IPS-NIHi11 (cell line): ENCODE data around the gene UBXN4.
"Not testable (repeated sequence)": the region's sequence is repeated elsewhere in the genome, so short reads cannot be mapped to it uniquely, and the experiment has no call there.

Source experiments
- DNase-seq: peaks from one replicate; pipeline ENCODE4 v3.0.0; 2012; ENCODE audit warnings: mixed read lengths, low spot score

The UBXN4 gene

DNA sequence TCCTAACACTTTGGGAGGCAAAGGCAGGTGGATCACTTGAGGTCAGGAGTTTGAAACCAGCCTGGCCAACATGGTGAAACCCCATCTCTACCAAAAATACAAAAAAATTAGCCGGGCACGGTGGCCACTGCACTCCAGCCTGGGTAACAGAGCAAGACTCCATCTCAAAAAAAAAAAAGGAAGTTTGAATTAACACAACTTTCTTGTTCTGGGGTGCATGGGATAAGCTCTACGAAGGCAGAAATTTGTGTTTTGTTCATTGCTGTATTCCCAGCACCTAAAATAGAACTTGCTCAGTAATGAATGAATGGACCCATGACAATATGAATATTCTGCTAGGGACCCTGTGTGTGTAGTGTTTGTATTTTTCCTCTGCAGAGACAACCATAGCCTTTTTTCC lies 66.2 kb downstream of the UBXN4 start:
- not testable (repeated sequence) for DNase-seq

DNA sequence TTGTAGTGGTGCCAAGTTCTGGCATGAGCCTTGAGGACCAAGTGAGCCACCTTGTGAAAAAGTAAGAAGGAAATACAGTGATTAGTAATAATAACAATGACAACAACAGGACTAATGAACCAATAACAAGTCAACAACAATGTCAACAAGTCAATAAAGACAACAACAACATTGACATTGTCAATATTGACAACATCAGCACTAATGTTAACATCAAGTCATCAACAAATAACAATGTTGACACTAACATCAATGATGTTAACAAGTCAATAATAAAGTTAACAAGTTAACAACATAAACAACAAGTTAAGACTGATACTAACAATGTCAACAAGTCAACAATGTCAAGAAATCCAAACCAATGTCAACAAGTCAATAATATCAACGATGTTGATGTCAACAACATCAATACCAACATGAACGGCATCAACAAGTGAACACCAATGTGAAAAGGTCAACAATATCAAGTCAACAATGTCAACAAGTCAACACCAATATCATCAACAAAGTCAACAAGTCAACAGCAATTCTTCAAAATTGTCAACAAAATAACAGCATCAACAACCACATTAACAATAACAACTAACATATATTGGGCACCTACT lies 71.4 kb downstream of the UBXN4 start:
- DNase-seq, result no peak

DNA sequence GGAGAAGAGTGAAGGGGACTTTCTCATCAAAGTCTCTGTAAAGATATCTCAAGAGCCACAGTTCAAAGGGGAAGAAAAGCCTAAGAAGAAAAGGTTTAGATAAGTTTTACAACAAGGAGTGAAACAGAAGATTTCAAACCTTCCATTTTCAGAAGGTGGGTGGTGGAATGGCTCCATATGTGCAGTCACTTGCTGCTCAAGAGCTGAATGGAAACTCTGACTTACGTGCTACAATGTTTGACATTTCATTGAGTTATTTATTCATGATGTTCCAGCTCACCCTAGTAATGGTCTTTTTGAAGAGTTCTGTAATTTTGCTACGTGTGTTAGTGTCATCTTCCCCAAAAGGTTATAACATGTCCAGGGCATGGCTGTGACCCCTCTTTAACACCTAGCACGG lies 73.6 kb downstream of the UBXN4 start:
- DNase-seq, result no peak

DNA sequence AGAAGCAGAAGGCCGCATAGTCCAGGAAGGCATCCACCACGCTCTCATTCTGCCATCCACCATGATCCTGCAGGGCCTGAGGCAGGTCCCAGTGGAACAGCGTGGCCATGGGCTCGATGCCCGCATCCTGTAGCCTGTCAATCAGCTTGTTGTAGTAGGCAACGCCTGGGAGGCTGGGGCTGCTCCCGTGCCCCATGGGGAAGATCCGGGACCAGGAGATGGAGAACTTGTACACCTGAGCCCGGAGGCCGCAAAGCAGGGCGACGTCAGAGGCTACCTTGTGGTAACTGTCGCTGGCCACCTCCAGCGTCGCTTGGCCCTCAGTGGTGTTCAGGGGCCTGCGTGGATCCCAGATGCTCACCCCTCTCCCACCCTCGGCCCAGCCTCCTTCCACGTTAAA lies 75.8 kb downstream of the UBXN4 start:
- DNase-seq, result no peak

DNA sequence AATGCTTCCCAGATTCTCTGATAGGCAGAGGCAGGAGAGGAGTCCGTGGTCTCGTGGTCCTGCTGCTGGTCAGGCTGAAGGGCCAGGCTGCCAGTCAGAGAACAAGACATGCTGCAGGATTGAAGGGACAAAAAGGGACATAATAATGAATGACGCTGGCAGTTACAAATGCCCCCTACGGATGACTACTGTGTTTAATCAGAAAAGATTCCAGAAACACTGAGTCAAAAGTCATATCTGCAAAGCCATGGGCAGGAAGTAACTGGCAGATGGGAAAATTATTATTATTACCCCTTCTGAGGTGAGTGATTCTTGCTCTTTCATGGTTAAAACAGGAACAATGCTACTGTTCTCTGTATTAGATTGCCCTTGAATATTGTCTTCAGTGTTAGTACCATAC lies 76.3 kb downstream of the UBXN4 start:
- no peak for DNase-seq

DNA sequence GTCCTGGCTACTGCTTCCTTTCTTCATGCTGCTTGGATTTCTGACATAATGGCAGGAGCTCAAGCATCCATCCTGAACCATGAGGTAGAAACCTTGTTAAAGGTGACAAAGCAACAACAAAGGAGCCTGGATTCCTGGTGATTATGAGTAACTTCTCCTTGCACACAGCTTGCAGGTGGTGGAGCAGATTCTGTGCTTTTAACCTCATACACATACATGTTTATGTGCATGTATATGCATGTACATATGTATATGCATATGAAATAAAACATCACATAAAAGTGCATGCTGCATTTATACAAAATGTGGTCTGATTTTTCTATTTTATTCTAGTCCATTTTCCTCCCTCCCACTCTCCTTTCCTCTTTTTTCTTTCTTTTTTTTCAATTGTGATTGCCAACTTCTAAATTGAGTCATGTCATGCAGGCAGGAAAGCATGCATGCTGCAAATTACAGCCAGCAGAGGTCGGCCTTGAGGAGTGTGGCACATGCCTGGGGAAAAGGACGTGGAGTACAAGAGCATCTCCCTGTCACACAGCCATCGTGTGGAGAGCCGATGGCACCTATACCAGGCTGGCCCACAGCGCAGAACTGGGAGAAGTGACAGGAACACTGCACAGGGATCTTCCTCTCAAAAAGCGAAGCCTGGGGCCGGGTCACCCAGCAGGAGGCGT lies 77.4 kb downstream of the UBXN4 start:
- peak; percentile 55 for DNase-seq

DNA sequence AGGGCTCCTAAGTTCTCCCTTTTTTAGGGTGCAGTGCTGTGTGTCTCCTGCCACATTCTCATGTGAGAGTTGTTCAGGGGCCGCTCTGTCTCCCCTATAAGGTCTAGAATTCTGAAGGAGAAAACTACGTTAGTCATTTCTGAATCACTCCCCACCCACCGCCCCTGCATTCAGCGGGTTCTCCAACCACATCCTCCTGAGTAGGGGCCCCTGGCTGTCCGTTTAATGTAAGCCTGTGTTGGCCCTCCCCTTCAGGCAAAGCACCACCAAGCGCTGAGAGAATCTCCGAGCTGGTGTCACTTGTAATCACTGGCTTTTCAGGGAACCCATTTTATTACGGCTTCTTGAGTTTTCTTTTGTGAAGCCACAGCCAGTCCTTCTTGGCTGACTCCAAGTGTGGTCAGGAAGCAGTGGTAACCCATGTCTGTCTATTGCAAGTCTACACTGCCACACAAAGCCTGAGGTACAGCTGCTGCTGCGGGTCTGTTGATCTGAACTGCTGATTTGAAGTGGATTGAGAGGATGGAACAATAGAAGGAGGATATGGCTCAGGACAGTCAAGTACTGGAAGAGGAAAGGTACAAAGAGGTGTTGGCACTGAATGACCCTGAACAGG lies 78.5 kb downstream of the UBXN4 start:
- no peak for DNase-seq

DNA sequence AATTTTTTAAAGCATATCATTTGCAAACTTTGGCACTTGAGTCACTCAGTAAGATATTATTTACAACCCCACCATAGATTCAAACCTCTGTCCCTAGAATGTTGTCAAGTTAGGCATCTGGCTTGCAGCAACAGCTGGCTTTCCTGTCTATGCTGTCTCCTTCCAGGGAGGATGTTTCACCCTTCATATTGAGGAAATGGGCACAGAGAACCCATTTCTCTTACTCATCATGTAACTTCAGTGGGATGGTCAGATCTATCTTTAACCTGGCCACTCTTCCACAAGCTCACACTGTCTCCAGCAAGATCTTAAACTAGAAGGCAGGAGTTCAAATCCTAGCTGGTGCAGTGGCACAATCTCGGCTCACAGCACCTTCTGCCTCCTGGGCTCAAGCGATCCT lies 79.5 kb downstream of the UBXN4 start:
- DNase-seq, result no peak

DNA sequence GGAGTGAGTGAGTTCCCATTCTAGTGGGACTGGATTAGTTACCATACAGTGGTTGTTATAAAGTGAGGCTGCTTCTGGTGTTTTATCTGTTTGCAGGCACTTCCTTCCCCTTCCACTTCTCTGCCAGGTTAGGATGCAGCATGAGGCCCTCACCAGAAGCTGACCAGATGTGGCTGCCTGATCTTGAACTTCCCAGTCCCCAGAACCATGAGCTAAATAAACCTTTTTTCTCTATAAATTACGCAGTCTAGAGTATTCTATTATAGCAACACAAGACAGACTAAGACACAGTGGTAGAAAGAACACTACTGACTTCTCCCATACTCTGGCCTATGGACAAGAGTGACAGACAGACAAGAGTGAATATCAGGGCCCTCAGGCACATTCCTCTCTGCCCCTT lies 81.2 kb downstream of the UBXN4 start:
- DNase-seq, result no peak

DNA sequence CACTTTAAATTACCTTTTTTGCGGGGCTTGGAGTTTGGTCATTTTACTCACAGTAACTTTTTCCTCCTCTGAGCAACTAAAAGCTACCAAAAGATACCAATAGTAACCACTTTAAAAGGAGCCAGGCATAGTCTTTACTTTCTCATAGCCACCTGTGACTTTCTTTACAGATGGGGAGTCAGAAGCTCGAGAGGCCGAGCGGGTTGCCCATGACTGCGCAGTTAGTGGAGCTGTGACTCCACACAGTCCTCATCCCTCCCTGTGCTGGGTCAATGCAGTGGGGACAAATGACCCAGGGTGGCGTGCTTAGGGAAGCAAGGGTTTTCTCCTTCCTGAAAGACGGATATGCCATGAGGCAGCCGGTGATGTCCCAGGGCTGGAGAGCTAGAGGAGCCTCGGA lies 83.5 kb downstream of the UBXN4 start:
- DNase-seq, result no peak

DNA sequence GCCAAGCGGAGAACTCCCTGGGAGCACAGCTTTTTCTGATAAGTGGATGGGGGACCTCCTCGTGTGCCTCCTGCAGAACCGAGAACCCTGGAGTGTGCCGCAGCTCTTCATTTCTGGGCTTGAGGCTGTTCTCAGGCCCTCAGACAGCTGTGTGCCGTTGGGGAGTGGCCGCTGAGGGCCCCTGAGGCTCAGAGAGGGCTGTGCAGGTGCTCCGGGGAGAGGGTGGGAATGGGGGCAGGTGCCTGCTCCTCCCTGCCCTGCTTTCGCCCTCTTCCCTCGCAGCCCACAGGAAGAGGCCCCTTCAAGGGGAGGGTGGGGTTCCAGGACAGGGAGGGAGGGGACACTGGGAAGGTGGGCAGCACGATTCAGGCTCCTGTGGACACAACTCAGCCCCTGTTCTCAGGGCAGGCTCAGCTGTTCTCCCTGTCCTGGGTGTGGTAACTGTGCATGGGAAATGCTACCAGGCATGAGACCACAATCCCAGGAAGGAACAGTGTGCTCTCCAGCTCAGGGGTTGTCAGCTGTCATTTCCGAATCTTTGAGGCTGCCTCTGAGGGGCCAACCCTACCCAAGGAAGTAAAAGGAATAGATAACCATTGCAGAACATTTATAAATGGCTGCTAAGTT lies 84.0 kb downstream of the UBXN4 start:
- no peak for DNase-seq

DNA sequence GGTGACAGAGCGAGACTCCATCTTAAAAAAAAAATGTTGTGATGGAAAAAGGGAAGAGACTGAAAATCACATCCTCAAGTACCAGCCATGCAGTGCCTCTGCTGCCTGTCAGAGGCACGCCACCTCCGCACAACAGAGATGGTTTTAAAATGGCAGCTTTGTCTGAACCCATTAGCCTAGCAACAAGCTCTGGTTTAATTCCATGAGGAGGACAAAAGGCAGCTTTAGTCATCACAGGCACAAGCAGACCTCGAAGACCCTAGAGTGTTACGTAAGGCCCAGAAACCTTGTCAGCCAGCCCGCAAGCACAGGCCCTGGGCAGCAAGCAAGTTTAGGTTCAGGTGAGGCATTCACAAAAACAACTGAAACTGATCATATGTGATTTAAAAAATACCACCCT lies 84.9 kb downstream of the UBXN4 start:
- DNase-seq, result no peak

DNA sequence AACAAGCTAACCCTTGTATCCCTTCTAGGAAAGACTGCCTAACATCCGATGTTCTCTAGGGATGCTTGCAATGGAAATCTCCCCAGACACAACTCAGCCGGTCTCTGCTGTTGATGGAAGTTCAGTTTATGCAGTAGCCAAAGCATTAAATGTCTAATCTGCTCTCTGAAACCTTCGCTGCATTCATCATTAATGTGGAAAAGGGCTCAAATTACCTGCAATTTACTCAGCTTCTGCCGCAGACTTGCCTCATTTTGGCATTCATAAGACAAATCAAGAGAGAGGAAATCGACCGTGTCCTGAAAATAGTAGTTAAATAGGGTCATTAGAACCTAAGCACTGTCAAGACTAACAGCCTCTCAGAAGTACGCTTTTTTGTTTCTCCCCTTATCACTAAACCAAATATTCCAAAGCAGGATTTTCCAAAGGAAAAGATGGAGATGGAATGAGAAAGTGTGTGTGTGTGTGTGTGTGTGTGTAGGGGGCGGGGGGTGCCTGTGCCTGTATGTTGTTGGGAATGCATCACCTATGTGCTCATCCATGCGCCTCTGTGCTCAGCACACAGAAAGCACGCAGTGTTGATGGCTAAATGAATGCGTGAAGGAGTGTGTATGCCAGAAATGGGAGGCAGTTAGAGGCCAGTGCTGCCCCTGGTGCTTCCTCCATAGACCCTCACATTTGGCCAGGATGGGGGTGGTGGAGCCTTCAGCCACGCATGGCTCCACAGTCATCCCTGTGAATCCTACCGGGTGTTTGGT lies 87.9 kb downstream of the UBXN4 start:
- DNase-seq, result no peak

DNA sequence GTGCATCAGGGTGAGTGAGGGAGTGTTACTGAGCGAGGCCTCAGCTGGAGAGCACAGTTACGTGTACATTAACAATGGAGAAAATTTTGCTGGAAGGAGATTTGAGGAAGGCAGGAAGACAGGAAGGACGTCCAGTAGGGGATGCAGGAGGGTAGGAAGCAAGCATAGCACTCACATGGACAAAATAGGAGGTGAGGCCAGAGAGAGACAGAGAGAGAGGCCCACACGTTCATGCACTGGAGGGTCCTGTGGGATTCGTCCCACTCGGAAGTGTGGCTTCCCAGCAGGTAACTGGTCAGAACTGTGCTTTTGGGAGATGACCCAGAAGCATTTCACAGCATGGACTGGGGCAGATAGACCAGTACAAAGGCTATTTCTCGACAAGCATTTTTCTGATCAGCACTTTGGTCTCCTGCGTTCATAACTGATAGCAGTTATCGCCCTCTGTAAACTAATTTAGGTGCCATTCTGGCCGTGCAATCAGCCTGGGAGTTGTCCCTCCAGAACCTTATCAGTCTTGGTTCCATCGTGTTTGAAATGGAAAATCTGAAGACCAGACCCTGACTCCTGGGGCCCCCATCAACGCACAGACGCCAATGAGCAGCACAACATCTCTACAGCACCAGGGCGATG lies 89.6 kb downstream of the UBXN4 start:
- no peak for DNase-seq

DNA sequence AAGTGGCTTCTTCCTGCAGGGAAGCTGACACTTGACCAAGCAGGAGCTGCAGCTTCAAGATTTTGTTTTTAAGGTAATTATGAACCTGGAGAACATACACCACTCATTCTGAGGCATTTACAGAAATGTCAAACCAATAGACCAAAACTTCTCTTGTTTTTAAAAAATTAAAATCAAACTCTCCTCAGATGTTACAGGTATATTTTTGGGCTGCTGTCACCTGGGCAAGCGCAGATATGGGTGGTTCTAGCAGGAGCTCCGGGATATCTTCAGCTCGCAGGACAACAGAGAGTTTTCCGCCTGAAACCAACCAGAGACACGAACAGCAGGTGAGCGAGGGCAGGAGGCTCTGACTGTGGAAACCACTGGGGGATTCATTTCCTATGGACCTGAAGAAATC lies 91.2 kb downstream of the UBXN4 start:
- DNase-seq, result no peak
